Measurements from ENCODE around the gene GATA6.

GATA6 gene

DNA sequence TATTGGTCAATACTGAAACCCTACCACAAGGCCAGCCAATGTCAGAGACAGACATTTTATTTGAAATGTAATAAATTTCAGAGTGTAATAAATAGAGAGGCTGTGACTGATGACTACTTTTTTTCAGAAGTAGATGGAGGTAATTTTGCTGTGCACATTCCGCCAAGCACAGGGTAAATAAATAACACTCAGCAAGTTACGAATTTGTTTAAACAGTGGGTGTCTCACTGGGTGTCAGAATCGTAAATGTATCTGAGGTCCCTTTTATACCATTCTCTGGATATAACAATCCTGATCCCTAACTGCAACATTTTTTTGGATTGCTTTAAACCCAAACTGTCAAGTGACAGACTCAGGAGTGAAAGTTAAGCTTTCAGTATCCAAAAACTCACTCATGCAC is 74.1 kb downstream of the GATA6 start:
- no peak for DNase-seq (ENCODE audit: low read depth in 2 of 2)

DNA sequence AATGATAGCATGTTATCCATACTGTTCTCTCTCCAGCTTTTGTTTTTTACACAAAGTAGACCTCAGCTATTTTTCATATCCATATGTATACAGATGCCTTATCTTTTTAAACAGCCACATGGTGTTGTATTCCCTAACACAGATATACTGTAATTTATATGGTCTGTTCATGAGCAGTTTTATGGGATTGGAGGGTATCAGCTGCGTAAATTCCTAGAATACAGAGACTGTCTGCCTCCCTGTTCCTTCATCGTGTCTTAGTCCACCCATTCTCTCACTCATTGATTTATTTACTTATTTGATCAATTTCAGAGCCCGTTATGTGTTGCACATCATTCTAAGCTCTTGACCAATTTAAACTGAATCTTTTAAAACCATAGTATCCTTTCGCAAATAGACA is 80.6 kb downstream of the GATA6 start:
- DNase-seq (ENCODE audit: low read depth in 2 of 2) = no peak

DNA sequence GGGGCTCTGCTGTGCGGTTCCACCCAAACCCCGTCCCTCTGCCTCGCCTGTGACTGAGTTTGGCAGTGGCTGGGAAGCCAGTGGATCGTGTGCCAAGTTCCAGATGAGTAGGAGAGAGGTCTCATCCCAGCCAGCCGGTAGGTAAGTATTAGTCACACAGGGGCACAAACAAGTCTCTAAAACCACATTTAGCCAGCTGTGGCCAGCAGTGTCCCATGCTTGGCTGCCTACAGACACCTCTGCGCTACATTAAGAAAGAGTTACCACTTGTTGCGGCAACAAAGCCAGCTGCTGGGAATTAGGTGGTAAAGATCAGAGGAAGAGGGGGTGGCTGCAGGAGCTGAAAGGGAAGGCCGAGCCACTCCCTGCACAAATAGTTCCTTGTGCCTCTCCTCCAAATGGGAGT is 81.2 kb downstream of the GATA6 start:
- DNase-seq (ENCODE audit: low read depth in 2 of 2) = no peak
